HG03108 (cell line): ENCODE data around the gene MBD6.

ENCODE experiments used
- ATAC-seq: cut with Tn5 transposase; IDR thresholded peaks from one replicate; pipeline ENCODE4 v1.9.1; 2021; ENCODE audit warnings: moderate library complexity; ENCODE audit not compliant: unreplicated experiment

MBD6 gene, protein sequence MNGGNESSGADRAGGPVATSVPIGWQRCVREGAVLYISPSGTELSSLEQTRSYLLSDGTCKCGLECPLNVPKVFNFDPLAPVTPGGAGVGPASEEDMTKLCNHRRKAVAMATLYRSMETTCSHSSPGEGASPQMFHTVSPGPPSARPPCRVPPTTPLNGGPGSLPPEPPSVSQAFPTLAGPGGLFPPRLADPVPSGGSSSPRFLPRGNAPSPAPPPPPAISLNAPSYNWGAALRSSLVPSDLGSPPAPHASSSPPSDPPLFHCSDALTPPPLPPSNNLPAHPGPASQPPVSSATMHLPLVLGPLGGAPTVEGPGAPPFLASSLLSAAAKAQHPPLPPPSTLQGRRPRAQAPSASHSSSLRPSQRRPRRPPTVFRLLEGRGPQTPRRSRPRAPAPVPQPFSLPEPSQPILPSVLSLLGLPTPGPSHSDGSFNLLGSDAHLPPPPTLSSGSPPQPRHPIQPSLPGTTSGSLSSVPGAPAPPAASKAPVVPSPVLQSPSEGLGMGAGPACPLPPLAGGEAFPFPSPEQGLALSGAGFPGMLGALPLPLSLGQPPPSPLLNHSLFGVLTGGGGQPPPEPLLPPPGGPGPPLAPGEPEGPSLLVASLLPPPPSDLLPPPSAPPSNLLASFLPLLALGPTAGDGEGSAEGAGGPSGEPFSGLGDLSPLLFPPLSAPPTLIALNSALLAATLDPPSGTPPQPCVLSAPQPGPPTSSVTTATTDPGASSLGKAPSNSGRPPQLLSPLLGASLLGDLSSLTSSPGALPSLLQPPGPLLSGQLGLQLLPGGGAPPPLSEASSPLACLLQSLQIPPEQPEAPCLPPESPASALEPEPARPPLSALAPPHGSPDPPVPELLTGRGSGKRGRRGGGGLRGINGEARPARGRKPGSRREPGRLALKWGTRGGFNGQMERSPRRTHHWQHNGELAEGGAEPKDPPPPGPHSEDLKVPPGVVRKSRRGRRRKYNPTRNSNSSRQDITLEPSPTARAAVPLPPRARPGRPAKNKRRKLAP

DNA sequence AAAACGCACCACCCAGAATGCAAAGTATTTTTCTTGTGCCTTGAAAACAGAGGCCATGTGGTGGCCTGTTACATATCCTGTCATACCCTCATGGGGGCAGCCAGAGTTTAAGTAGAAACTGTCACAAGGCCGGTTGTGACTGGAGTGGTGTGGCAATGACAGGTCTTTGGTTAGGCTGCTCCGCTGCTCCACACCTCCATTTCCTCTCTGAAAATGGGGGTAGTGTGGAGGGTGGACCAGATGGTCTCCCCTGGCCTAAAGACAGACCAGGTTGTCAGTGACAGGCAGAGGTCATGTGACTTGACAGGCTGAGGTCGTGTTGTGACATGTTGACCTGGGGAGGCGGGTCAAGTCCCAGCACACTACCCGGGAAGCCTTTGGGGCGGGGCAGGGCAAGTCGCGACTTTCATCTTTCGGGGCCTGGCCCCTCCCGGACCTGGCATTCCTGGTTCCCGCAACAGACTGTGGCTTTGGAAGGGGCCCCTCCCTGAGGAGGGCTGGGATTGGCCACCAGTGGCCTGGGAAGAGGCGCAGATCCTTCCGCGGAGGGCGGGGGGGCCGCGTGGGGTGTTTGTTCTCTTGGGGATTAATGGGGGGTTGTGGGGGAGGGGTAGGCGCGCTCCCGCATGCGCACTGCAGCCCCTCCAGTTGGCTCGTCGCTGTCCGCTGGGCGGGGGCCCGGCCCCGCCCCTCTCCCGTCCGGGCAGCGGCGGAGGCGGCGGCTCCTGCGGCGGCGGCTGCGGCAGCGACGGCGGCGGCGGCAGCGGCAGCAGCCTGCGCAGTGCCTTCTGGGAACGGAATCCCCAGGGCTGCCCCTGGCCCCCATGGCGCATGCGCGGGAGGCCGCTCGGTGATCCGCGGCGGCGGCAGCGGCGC lies at the start of gene MBD6:
TSS of gene MBD6 (plus strand) at position 814 of the 876 bp plus-strand sequence. CDS start 1,480 bp downstream, outside the sequence.
- ATAC-seq = peak; percentile 28

GRCh38 chr12:57473392-57473791 lies 49.2 kb upstream of the MBD6 start:
- no peak for ATAC-seq

DNA sequence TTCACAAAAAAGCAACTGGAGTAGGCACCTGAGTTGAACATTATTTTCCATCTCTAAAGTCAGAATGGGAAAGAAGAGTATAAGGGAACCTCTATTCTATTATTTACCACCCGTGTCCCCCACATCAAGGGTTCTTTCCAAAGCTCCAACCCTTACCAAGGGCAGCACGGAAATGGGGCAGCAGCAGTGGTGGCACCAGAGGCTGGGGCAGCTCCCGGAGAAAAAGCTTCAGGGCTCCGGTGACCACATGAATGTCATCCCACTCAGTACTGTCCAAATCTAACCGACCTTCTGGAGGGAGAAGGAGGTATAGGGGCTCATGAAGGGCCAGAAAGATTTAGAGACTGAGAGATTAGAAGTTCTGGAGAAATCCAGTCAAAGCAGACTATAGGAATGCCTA lies 48.7 kb upstream of the MBD6 start:
- no peak for ATAC-seq

- ATAC-seq = no peak
These were observed 48.2 kb upstream of the MBD6 start for GRCh38 chr12:57474430-57474829.

DNA sequence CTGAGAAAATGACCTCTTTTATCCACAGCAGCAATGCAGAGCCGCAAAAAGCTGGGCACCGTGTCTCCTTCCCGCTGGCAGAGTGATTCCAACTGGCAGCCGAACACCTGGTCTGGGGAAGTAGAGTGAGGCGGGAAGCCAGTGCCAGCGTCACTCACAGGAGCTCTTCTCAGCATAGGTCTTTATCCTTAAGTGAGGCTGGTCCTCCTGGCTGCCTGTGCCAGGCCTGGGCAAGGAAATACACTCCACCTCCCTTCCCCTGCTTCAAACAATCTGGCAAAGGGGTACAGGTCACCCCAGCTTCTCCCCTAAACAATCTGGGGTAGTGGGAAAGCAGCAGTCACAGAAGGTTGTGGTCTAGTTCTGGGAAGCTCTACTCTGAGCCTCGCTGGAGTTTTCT lies 47.8 kb upstream of the MBD6 start:
- ATAC-seq = no peak

DNA sequence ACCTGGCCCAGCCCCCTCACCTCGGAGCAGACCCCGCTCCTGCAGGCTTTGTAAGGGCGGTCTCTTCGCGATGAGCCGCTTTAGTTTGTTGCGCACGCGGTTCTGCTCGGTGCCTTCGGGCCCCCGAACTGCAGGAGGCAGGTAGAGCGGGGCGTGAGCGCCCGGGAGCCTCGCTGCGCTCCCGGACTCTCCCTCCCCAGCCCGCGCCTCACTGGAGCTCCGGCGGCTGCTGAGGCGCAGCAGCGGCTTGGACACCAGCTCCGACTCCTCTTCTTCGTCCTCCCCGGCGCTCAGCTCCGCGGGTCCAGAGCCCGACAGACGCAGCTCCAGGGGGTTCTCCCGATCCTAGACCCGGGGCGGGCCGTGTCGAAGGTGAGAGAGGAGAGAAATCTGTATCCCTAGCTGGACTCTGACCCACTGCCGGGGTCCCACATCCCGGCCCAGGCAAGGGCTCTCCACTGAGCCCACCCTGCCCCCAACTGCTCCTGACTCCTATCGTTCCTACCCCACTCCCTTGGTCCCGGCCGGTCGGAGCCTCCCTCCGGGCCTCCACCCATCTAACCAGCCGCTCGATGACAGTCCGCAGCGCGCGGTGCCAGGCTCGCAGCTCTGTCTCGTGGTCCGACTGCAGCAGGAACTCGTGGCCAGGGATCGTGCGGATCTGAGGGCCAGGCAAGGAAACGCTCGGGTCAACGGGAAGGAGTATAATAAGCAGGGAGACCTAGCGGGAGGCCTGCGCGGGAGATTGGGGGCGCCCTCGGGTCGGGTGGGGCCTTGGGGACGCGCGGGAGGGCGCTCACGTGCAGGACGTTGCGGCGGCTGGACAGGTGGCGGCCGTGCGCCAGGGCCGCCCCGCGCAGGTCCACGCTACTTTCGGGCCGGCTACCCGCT lies 47.1 kb upstream of the MBD6 start:
- ATAC-seq = no peak

- peak; percentile 33 for ATAC-seq
These were observed 46.2 kb upstream of the MBD6 start for GRCh38 chr12:57476162-57476992.

- no peak for ATAC-seq
These were observed 45.5 kb upstream of the MBD6 start for GRCh38 chr12:57476993-57477709.

- ATAC-seq = peak; percentile 29
These were observed 44.6 kb upstream of the MBD6 start for GRCh38 chr12:57477710-57478681.

- ATAC-seq = no peak
These were observed 43.6 kb upstream of the MBD6 start for GRCh38 chr12:57479043-57479375.

GRCh38 chr12:57479376-57480115 lies 43.1 kb upstream of the MBD6 start, which contains the start of gene ARHGAP9:
TSS of gene ARHGAP9 (minus strand) at chr12:57479866. CDS start at chr12:57479406, 460 bp downstream.
- peak; percentile 40 for ATAC-seq

DNA sequence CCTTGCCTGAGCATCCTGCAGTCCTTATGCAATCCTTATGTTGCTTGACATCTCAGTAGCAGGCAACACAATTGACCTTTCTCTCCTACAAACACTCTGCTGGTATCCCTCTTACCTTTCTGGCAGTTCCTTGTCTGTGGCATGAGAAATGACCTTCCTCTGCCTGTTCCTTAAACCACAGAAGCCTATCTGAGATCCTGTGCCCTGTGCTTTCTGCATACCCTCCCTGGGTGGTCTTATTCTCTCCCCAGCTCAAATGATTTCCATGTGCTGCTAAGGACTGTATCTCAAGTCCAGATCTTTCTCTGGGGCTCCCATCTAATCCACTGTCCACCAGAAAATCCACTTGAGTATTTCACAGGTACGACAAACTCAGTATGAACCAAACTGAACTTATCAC lies 41.0 kb upstream of the MBD6 start:
- no peak for ATAC-seq

GRCh38 chr12:57483466-57483865 lies 39.2 kb upstream of the MBD6 start:
- ATAC-seq = no peak

DNA sequence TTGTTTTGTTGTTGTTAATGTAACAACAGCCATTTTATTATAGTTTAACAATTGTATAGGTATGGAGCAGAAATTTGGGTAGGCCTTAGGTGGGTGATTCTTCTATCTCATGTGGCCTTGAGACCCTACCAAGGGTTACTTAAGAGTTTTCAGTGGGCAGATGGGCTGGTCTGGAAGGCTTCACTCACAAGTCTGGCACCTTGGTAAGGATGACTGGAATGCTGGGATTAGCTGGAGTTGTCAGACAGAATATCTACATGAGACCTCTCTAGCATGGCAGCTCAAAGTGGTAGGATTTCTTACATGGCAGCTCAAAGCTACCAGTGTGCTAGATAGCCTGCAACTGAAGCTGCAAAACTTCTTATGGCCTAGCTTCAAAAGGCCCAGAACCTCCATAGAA lies 36.9 kb upstream of the MBD6 start:
- ATAC-seq = no peak

GRCh38 chr12:57487055-57487596 lies 35.5 kb upstream of the MBD6 start:
- no peak for ATAC-seq
